SIG-M5 treated with dmso at 0.1 percent for 504 hours (cell line): Measurements from ENCODE around the gene LMAN2L.
"Not testable (repeated sequence)": the region's sequence is repeated elsewhere in the genome, so short reads cannot be mapped to it uniquely, and the experiment has no call there.

Experiments
- DNase-seq: peaks from one replicate; lab custom pipeline; 2025; ENCODE audit not compliant: unreplicated experiment; lab: John Stamatoyannopoulos, UW

Gene LMAN2L

DNA sequence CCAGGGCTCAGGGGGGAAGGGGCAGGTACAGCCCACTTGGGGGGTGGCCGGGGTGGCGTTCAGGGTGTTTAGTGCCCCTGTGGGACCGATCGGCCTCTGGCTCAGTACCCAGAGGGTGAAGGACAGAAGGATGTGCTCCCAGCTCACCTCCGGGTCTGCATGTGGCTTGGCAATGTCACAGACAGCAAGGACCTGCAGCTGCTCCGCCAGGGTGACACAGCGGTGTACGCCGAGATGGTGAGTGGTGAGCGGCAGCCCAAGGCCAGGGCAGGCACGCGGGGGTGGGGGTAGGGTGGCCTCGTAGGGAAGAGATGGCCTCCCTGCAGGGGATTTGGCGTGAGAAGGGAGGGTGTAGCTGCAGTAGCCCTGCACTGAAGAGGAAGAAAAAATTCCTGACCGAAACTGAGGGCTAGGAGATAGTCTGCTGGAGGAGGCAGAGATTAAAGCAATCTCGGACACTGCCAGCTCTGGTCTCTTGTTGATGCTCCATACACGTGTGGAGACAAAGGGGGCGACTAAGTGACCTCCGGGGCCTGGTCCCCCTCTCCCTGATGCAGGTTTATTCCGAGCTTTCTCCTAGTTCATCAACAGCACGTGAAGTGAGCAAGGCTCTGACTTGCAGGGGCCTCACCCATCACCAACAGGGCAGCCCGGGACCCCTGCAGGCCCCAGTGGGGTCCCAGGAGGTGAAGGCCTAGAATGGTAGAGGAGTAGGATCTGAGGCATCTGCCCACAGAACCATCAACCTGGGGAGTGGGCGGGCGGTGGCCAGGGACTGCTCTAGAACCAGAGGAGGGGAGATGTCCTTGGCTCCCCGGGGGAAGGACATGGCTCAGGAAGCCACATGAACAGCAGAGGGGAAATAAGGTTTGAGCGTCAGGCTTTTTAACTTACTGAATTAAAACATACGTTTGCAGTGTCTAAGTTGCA is 51.9 kb downstream of the LMAN2L start:
- no peak for DNase-seq

DNA sequence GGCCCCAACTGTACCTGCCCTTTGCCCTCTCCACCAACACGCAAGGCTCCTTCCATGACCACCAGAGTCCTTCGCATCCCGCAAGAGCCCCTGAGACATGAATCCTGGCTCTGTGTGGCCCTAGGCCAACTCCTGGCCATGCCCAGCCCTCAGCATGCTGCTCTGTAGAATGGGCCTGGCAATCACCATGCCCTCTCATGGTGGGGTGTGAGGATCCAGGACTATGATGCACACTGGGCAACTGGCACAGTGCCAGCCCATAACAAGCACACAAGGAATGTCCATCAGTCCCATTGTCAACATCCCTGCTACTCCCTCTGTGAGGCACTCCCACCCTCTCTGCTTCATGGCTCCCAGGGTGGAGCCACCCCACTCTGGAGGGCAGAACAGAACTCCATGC is 52.6 kb downstream of the LMAN2L start:
- no peak for DNase-seq

DNA sequence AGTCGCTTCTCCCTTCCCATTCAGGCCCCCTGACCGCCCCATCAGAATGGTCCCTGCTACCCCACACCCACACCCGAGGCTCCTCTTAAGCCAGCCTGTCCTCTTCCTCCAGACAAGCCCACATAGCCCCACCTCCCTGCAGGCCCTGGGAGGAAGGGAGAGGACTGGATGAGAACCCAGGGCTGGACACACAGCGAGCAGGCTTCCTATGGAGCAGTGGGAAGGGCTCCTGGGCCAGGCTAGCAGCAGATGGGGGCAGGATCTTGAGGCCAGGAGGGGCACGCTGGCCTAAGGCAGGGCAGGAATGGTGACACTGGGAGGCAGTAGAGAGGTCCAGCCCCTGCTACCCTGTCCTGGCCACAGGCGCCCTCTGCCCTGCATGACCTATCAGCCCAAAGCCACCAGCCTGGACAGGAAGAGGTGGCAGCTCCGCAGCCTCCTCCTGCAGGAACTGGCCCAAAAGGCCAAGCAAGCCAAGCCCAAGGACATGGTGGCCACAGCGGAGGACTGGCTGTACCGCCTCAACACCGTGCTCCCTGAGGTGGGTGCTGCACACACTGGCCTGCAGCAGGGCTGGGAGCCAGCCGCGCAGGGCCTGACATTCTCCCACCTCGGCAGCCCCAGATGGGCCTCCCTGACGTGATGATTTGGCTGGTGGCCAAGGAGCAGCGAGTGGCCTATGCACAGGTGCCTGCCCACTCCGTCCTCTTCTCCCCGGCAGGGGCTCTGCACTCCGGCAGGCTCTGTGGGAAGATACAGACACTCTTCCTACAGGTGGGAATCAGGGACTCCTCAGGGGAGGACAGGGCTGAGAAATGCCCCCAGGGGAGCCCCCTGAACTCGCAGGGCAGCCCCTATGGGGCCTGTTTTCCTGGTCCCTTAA is 54.0 kb downstream of the LMAN2L start:
- DNase-seq = no peak

- DNase-seq = no peak
Observed at GRCh38 chr2:96684883-96685576, 54.8 kb downstream of the LMAN2L start.

GRCh38 chr2:96683972-96684820 is 55.7 kb downstream of the LMAN2L start:
- no peak for DNase-seq

DNA sequence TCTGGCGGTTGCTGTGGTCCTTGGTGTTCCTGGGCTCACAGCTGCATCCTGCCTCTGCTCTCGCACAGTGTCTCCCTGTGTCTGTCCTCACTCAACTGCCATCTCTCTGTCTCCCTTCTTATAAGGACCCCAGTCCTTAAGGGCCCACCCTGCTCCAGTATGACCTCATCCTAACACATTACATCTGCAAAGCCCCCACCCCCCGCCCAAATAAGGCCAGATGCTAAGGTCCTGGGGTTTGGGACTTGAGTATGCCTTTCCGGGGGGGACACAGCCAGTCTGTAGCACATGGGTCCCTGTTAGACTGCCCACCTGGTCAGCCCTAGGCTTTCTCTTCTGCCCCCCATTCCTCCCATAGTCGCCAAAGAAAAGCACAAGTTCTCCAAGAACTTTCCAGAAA is 56.6 kb downstream of the LMAN2L start:
- DNase-seq = no peak

- no peak for DNase-seq
Observed at GRCh38 chr2:96681540-96681939, 58.3 kb downstream of the LMAN2L start.

DNA sequence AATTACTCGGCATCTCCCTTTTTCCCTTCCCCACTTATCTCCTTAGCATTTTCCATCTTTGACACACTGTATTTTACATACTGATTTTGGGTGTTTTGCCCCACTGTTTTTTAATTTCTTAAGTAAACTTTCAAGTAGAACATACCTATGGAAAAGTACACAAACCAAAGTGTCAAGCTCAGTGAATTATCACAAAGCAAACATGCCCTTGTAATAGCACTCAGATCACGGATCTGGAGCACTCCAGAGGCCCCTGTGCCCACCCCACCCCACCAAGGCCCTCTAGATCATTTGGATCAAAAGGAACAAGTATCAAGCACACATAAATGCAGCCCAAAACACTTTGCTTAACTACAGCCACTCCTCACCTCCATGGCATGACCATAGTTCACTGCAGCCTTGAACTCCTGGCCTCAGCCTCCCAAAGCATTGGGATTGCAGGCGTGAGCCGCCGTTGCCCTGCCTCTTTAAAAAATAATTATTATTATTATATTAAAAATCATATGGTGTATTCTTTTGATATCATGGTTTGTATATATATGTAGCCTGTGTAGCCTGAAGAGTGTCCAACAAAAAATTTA is 59.2 kb downstream of the LMAN2L start:
- no peak for DNase-seq

DNA sequence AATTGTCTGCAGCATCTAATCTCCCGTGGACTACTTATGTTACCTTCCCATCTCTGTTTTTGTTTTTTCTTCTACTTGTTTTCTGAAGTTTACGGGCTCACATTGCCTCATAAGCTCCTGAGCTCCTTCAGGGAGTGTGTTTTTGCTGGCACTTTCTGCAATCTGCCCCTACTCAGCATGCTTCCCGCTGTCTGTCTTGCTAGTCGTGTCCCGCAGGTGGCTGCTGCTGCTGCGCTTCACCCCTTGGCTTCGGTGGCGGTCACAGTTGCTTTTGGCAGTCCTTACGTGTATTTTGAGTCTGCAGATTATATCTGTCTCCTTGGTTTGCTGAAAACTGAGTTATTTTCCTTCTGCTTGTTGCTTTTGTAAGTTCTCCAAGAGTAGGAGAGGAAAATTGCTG is 60.0 kb downstream of the LMAN2L start:
- DNase-seq = no peak

DNA sequence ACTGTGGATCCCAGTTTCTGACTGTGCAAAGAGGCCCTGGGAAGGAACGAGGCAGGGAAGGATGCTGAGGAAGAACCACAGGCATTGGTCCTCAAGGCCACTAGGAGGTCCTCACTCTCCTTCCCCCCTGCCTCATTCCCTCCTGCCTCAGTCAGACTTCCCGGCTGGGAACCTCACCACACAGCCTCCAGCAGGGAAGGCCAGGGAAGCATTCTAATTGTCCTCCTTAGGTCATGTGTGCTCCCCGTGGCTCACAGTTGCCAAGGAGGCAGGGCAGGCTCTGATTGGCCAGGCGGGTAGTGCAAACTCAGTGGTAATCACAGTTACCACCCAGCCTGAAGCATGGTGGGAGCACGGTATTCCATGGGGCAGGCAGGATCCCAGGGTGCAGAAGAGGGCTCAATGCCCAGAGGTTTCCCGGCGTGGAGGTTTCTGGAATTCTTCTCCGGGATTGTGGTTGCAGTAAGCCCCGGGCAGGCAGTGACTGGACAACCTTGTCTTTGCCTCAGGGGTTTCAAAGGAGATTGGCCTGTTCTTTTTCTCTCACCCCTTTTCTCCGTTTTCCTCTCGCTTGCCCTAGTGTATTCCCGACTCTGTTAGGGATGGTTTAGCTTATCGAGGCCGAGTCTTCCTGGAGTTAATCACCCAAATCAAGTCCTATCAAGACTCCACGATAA is 70.2 kb downstream of the LMAN2L start:
- DNase-seq = no peak

GRCh38 chr2:96668771-96669170 is 71.1 kb downstream of the LMAN2L start:
- no peak for DNase-seq

- DNase-seq = not testable (repeated sequence)
Observed at GRCh38 chr2:96665717-96666116, 74.1 kb downstream of the LMAN2L start.

- peak; percentile 99 for DNase-seq
Observed at GRCh38 chr2:96665083-96665569, 74.7 kb downstream of the LMAN2L start.

DNA sequence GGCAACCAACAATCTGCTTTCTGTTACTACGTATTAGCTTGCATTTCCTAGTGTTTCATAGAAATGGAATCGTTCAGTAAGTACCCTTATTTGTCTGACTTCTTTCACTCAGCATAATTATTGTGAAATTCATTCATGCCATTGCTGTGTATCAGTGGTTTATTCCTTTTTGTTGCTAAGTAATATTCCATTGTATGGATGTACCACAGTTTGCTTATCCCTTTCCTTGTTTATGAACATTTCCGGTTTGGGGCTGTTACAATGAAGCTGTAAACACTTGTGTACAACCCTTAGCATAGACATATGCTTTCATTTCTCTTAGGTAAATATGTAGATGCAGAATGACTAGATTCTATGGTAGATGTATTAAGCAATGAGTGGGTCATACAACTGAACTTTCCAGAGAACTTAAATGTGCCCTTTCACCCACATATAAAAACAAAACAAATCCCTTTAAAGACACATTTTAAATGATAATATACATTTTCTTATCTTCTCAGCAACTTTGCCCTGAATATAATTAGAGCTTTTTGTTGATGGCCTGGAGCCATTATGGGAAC is 75.4 kb downstream of the LMAN2L start:
- no peak for DNase-seq

- no peak for DNase-seq
Observed at GRCh38 chr2:96663829-96664228, 76.0 kb downstream of the LMAN2L start.

DNA sequence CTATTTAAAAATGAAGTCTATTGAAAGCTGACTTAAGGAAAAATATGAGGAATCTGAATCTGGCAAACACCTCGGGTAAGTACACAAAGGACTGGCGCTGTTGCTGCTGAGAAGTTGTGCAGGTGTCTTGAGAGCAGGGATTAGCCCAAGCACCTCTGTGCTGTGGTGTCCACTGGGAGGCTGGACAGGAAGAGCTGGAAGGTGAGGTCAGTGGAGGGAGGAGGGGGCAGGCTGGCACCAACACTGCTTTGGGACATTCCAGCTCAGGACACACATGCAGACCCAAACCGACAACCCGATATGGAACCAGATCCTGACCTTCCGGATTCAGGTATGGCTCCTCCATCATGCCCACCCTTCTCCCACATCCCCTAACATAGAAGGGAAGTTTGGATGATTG is 76.7 kb downstream of the LMAN2L start:
- no peak for DNase-seq

- no peak for DNase-seq
Observed at GRCh38 chr2:96662360-96662759, 77.5 kb downstream of the LMAN2L start.

GRCh38 chr2:96661324-96661723 is 78.5 kb downstream of the LMAN2L start:
- DNase-seq = no peak

DNA sequence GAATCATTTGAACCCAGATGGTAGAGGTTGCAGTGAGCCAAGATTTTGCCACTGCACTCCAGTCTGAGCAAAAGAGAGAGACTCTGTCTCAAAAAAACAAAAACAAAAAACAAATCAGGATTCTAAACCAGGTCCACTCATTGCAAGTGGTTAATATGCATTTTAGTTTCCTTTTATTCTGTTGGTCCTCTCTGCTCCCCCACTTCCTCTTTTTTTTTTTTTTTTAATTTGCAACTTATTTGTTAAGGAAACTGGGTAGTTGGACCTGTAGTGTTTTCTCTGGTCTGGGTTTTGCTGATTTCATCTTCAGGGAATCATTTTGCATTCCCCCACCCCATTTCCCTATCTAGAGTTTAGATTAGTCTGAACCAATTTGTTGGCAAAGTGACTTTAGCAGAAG is 83.3 kb downstream of the LMAN2L start:
- DNase-seq = peak; percentile 41
